HUDEP-2 (cell line): ENCODE results near the gene TXNDC11.

ENCODE experiments used
- DNase-seq, 76 experiments: peaks; one replicate each; lab custom pipeline; 2025; ENCODE audit not compliant: unreplicated experiment in 76 of 76; lab: John Stamatoyannopoulos, UW

TXNDC11 gene

GRCh38 chr16:11692651-11693050, 50.0 kb downstream of the TXNDC11 start:
- no peak for DNase-seq

- no peak for DNase-seq
These were observed 50.5 kb downstream of the TXNDC11 start for GRCh38 chr16:11692171-11692570.

- DNase-seq = no peak
These were observed 50.9 kb downstream of the TXNDC11 start for GRCh38 chr16:11691771-11692170.

- DNase-seq = no peak
These were observed 51.4 kb downstream of the TXNDC11 start for GRCh38 chr16:11691235-11691634.

GRCh38 chr16:11689031-11689840, 53.4 kb downstream of the TXNDC11 start:
- no peak for DNase-seq

- DNase-seq = no peak
These were observed 54.2 kb downstream of the TXNDC11 start for GRCh38 chr16:11688520-11688886.

GRCh38 chr16:11687601-11688519, 54.8 kb downstream of the TXNDC11 start:
- no peak for DNase-seq

GRCh38 chr16:11686713-11687380, 55.8 kb downstream of the TXNDC11 start:
- no peak for DNase-seq

GRCh38 chr16:11685844-11686618, 56.6 kb downstream of the TXNDC11 start:
- DNase-seq = no peak

- no peak for DNase-seq
These were observed 58.2 kb downstream of the TXNDC11 start for GRCh38 chr16:11684231-11685025.

- no peak for DNase-seq
These were observed 59.5 kb downstream of the TXNDC11 start for GRCh38 chr16:11683145-11683544.

- no peak for DNase-seq
These were observed 60.0 kb downstream of the TXNDC11 start for GRCh38 chr16:11682655-11683096.

- DNase-seq = no peak
These were observed 60.5 kb downstream of the TXNDC11 start for GRCh38 chr16:11681976-11682654.

- DNase-seq = no peak
These were observed 61.1 kb downstream of the TXNDC11 start for GRCh38 chr16:11681556-11681955.

GRCh38 chr16:11679941-11680911, 62.4 kb downstream of the TXNDC11 start:
- DNase-seq = no peak

GRCh38 chr16:11679250-11679649, 63.4 kb downstream of the TXNDC11 start:
- no peak for DNase-seq

- DNase-seq = no peak
These were observed 64.4 kb downstream of the TXNDC11 start for GRCh38 chr16:11677959-11678881.
